GM12864 (cell line): ENCODE measurements around the gene SLC12A7.

Source experiments
- DNase-seq: peaks from one replicate; pipeline ENCODE4 v3.0.0-alpha.2; 2011; ENCODE audit warnings: low read depth
- H3K4me3 ChIP-seq: 2 replicates; pipeline ENCODE4 v1.5.1; 2011; ENCODE audit warnings: mild to moderate bottlenecking, low read depth, low read length, control low read depth
- CTCF ChIP-seq: IDR thresholded peaks from 2 replicates; pipeline ENCODE4 v1.5.1; 2011; ENCODE audit warnings: low read depth, mild to moderate bottlenecking, moderate library complexity, low read length, control low read depth, inconsistent platforms; ENCODE audit errors: missing control alignments

Gene SLC12A7

GRCh38 chr5:1109542-1110306 lies 2.1 kb downstream of the SLC12A7 start:
- no peak for DNase-seq
- H3K4me3 ChIP-seq, result no peak overlapping the region
- TF ChIP-seq CTCF, result no peak

DNA sequence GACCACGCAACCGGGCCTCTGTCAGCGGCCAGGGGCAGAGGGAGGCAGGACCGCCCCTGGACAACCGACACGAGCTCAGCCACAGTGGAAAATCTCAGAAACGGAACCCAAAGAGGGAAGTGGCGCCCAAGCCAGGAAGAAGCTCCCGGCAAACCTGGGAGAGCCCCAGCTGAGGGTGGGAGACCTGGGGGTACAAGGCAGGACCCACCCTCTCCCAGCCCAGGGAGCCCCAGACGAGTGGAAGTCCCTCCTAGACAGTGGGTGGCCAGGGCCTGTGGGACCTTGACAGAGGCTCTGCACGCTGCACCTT lies 3.0 kb downstream of the SLC12A7 start:
- TF ChIP-seq CTCF, result no peak
- no peak overlapping the region for H3K4me3 ChIP-seq
- DNase-seq, result no peak

GRCh38 chr5:1108023-1108864 lies 3.6 kb downstream of the SLC12A7 start:
- no peak for TF ChIP-seq CTCF
- no peak overlapping the region for H3K4me3 ChIP-seq
- DNase-seq, result no peak

- no peak for TF ChIP-seq CTCF
- no peak for DNase-seq
- no peak overlapping the region for H3K4me3 ChIP-seq
These were observed 4.5 kb downstream of the SLC12A7 start for GRCh38 chr5:1107167-1108022.

GRCh38 chr5:1106385-1107166 lies 5.3 kb downstream of the SLC12A7 start:
- no peak for TF ChIP-seq CTCF
- H3K4me3 ChIP-seq, result no peak overlapping the region
- DNase-seq, result no peak
